Measurements from ENCODE around the gene BSN. TPM values are rescaled to one million over a fixed set of nuclear protein-coding genes. Genes with fewer than 3 reads are reported as not detected.

The BSN gene
- total RNA-seq, 1 donor from 2014 or later = 0.67 TPM

- H3K27ac Mint-ChIP-seq = peak overlapping the region; percentile 43
These were observed 120.3 kb downstream of the BSN start for GRCh38 chr3:49674497-49674983.

GRCh38 chr3:49675912-49676311, 121.6 kb downstream of the BSN start:
- H3K27me3 Mint-ChIP-seq (ENCODE audit: low read depth) = no peaks in the 10 kb centered on the region
- H3K4me3 Mint-ChIP-seq = peak overlapping the region; percentile 85
- H3K27ac Mint-ChIP-seq = no peak overlapping the region

More at GRCh38 chr3:49674497-49674983, 120.3 kb downstream of the BSN start:
- peaks cover 7% of the 10 kb centered on the region for H3K36me3 Mint-ChIP-seq
- no peaks in the 10 kb centered on the region for H3K9me3 Mint-ChIP-seq
- peaks cover 20% of the 10 kb centered on the region for H3K4me1 Mint-ChIP-seq
- H3K4me3 Mint-ChIP-seq = peak overlapping the region; percentile 85
- no peak for DNase-seq (ENCODE audit: low spot score in 2 of 2, unreplicated experiment in 2 of 2)
- TF ChIP-seq CTCF (IDR thresholded peaks at IDR 0.05; ENCODE audit: unreplicated experiment) = no peak
- no peaks in the 10 kb centered on the region for H3K27me3 Mint-ChIP-seq (ENCODE audit: low read depth)

GRCh38 chr3:49680493-49681231, 126.4 kb downstream of the BSN start:
- H3K27me3 Mint-ChIP-seq (ENCODE audit: low read depth) = peaks cover 4% of the 10 kb centered on the region
- H3K27ac Mint-ChIP-seq = no peak overlapping the region
- H3K4me1 Mint-ChIP-seq = no peaks in the 10 kb centered on the region
- no peak for TF ChIP-seq CTCF (IDR thresholded peaks at IDR 0.05; ENCODE audit: unreplicated experiment)
- peaks cover 19% of the 10 kb centered on the region for H3K36me3 Mint-ChIP-seq
- no peak for DNase-seq (ENCODE audit: low spot score in 2 of 2, unreplicated experiment in 2 of 2)
- H3K9me3 Mint-ChIP-seq = no peaks in the 10 kb centered on the region
- H3K4me3 Mint-ChIP-seq = no peak overlapping the region

More at GRCh38 chr3:49675912-49676311, 121.6 kb downstream of the BSN start:
- Mint-ChIP-seq H3K36me3 (peaks cover 13% of the 10 kb centered on the region), H3K9me3 (no peaks in the 10 kb centered on the region), H3K4me1 (peaks cover 20% of the 10 kb centered on the region)
- no peak for DNase-seq (ENCODE audit: low spot score in 2 of 2, unreplicated experiment in 2 of 2)
- TF ChIP-seq CTCF (IDR thresholded peaks at IDR 0.05; ENCODE audit: unreplicated experiment) = no peak

GRCh38 chr3:49681232-49681522, 126.9 kb downstream of the BSN start:
- peaks cover 4% of the 10 kb centered on the region for H3K27me3 Mint-ChIP-seq (ENCODE audit: low read depth)
- no peaks in the 10 kb centered on the region for H3K4me1 Mint-ChIP-seq
- no peak overlapping the region for H3K4me3 Mint-ChIP-seq
- DNase-seq (ENCODE audit: low spot score in 2 of 2, unreplicated experiment in 2 of 2) = no peak
- TF ChIP-seq CTCF (IDR thresholded peaks at IDR 0.05; ENCODE audit: unreplicated experiment) = no peak
- H3K27ac Mint-ChIP-seq = no peak overlapping the region
- H3K36me3 Mint-ChIP-seq = peaks cover 19% of the 10 kb centered on the region
- no peaks in the 10 kb centered on the region for H3K9me3 Mint-ChIP-seq

GRCh38 chr3:49681543-49681942, 127.3 kb downstream of the BSN start:
- Mint-ChIP-seq H3K27me3 (ENCODE audit: low read depth) (peaks cover 5% of the 10 kb centered on the region), H3K9me3 (no peaks in the 10 kb centered on the region), H3K27ac (no peak overlapping the region), H3K36me3 (peaks cover 19% of the 10 kb centered on the region), H3K4me1 (no peaks in the 10 kb centered on the region), H3K4me3 (no peak overlapping the region)
- no peak for DNase-seq (ENCODE audit: low spot score in 2 of 2, unreplicated experiment in 2 of 2)
- no peak for TF ChIP-seq CTCF (IDR thresholded peaks at IDR 0.05; ENCODE audit: unreplicated experiment)
